KMS-11 (cell line): ENCODE data around the gene CD82.

Source experiments
- H2AFZ ChIP-seq: fragments of 200-600 bp; sonication (generic); 2 replicates; pipeline ENCODE4 v1.6.1; 2016; ENCODE audit warnings: antibody characterized with exemption, mixed run types, low read depth
- H3K27ac ChIP-seq: fragments of 200-600 bp; sonication (generic); 2 replicates; pipeline ENCODE4 v1.6.1; 2016; ENCODE audit warnings: mild to moderate bottlenecking, mixed run types
- H3K27me3 ChIP-seq: fragments of 200-600 bp; sonication (generic); 2 replicates; pipeline ENCODE4 v1.6.1; 2017; ENCODE audit warnings: mild to moderate bottlenecking, low read depth, mixed run types, moderate library complexity; ENCODE audit not compliant: insufficient read depth
- H3K36me3 ChIP-seq: fragments of 200-600 bp; sonication (generic); 2 replicates; pipeline ENCODE4 v1.6.1; 2017; ENCODE audit warnings: mild to moderate bottlenecking, mixed run types; ENCODE audit not compliant: insufficient read depth
- H3K4me1 ChIP-seq: fragments of 200-600 bp; sonication (generic); 2 replicates; pipeline ENCODE4 v1.6.1; 2016; ENCODE audit warnings: mild to moderate bottlenecking, low read depth, mixed run types; ENCODE audit not compliant: poor library complexity, severe bottlenecking
- H3K4me2 ChIP-seq: fragments of 200-600 bp; sonication (generic); 2 replicates; pipeline ENCODE4 v1.7.0; 2016; ENCODE audit warnings: mild to moderate bottlenecking, mixed run types
- H3K4me3 ChIP-seq: fragments of 200-600 bp; sonication (generic); IDR thresholded peaks from 2 replicates; pipeline ENCODE4 v1.6.1; 2017; ENCODE audit warnings: low read depth, low read length, mixed read lengths; ENCODE audit not compliant: insufficient read depth
- H3K79me2 ChIP-seq: fragments of 200-600 bp; sonication (generic); 2 replicates; pipeline ENCODE4 v1.6.1; 2016; ENCODE audit warnings: low read depth, mixed run types; ENCODE audit not compliant: insufficient read depth
- H3K9ac ChIP-seq: fragments of 200-600 bp; sonication (generic); 2 replicates; pipeline ENCODE4 v1.6.1; 2016; ENCODE audit warnings: mild to moderate bottlenecking, mixed run types
- H4K20me1 ChIP-seq: fragments of 200-600 bp; sonication (generic); 2 replicates; pipeline ENCODE4 v1.6.1; 2016; ENCODE audit warnings: mild to moderate bottlenecking, mixed run types; ENCODE audit not compliant: insufficient read depth
- TF ChIP-seq, protein P1 (sequence below): fragments of 200-600 bp; sonication (generic); conservative IDR thresholded peaks from 2 replicates; pipeline ENCODE4 v1.6.1; 2017; ENCODE audit warnings: low read depth, mild to moderate bottlenecking, antibody characterized with exemption, low read length, moderate library complexity, mixed read lengths

The CD82 gene

DNA sequence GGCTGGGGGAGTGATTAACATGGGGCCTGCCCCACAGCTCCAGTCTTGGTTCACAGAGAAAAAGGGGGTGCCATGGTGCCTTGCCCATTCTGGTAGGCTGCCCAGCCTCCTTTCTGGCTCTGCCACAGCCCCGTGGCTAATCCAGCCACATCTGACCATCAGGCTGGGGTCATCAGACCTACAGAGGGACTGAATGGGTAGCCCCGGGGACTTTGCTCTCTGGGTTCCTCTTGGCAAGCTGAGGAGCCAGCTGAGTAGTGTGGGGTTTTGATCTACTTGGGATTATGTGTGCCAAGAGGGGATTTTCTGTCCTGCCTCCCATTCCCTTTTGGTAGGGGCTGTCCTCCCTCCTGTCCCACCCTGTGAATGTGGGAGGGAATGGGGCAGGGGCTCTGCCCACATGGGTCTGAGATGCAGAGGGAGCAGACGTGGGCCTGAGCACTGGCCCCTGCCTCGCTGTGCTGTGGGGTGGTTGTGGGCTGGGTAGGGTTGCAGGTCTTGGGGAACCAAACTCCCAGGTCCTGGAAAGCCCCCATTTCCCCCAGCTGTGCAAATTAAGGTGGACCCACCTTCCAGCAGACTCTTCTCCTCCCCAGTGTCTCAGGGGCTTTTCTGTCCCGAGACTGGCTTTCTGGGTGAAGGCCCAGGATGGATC lies 32.0 kb downstream of the CD82 start:
- Histone ChIP-seq H3K27ac (peak overlapping the region; percentile 91), H3K27me3 (no peaks in the 10 kb centered on the region), H3K79me2 (no peaks in the 10 kb centered on the region), H3K9ac (peak overlapping the region; percentile 75), H3K4me2 (peak overlapping the region; percentile 88), H3K4me1 (peaks cover 49% of the 10 kb centered on the region), H3K4me3 (no peak overlapping the region), H3K36me3 (no peaks in the 10 kb centered on the region), H4K20me1 (no peaks in the 10 kb centered on the region), H2AFZ (peak overlapping the region; percentile 42; the same call in 1 of the 2 replicates)
- TF ChIP-seq, protein P1, sequence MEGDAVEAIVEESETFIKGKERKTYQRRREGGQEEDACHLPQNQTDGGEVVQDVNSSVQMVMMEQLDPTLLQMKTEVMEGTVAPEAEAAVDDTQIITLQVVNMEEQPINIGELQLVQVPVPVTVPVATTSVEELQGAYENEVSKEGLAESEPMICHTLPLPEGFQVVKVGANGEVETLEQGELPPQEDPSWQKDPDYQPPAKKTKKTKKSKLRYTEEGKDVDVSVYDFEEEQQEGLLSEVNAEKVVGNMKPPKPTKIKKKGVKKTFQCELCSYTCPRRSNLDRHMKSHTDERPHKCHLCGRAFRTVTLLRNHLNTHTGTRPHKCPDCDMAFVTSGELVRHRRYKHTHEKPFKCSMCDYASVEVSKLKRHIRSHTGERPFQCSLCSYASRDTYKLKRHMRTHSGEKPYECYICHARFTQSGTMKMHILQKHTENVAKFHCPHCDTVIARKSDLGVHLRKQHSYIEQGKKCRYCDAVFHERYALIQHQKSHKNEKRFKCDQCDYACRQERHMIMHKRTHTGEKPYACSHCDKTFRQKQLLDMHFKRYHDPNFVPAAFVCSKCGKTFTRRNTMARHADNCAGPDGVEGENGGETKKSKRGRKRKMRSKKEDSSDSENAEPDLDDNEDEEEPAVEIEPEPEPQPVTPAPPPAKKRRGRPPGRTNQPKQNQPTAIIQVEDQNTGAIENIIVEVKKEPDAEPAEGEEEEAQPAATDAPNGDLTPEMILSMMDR = no peak

DNA sequence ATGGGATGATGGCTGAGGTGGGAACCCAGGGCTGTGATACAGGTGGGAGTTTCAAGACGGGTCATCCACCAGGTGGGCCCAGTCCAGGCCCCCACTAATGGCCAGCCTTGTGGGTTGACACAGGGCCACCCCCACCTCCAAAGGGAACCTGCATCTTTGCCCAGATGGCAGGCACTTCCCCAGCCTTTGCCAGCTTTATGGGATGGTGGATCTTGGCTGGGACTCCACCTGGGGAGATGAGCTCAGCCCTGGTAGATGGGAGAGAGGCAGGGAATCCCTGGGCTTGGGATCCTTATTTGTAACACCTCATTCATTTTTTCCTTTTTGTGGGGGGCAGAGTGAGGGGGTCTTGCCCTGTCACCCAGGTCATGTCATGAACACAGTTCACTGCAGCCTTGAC lies 33.4 kb downstream of the CD82 start:
- Histone ChIP-seq H3K9ac (no peak overlapping the region), H3K27ac (no peak overlapping the region)

DNA sequence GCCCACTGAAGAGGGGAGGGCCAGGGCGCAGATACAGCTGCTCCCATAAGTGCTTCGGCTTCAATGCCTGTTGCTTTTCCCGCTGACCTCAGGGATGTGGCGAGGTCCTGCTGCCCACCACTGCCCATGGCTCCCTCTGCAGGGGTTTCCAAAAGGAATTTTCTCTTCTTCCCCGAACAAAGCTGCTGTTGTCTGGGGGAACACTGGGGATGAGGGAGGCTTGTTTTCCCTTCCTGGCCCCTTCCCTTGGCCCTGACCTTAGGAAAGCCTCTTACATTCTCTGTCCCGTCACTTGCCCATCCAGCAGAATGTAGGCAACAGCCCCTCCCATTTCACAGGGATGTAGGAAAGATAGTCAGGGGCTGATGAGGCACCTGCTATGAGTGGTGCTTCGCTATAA lies 34.8 kb downstream of the CD82 start:
- Histone ChIP-seq H3K79me2 (no peaks in the 10 kb centered on the region), H3K4me2 (no peak overlapping the region), H3K4me1 (peaks cover 36% of the 10 kb centered on the region), H3K27me3 (no peaks in the 10 kb centered on the region), H3K4me3 (no peak overlapping the region), H4K20me1 (no peaks in the 10 kb centered on the region), H3K9ac (no peak overlapping the region), H3K36me3 (no peaks in the 10 kb centered on the region), H2AFZ (no peak overlapping the region), H3K27ac (no peak overlapping the region)
- TF ChIP-seq, protein P1 = no peak

More for the DNA sequence above, 33.4 kb downstream of the CD82 start:
- H2AFZ ChIP-seq = no peak overlapping the region
- TF ChIP-seq, protein P1 = no peak
- no peaks in the 10 kb centered on the region for H3K36me3 ChIP-seq
- H3K4me3 ChIP-seq = no peak overlapping the region
- no peaks in the 10 kb centered on the region for H3K79me2 ChIP-seq
- peaks cover 45% of the 10 kb centered on the region for H3K4me1 ChIP-seq
- H3K27me3 ChIP-seq = no peaks in the 10 kb centered on the region
- H4K20me1 ChIP-seq = no peaks in the 10 kb centered on the region
- H3K4me2 ChIP-seq = no peak overlapping the region

DNA sequence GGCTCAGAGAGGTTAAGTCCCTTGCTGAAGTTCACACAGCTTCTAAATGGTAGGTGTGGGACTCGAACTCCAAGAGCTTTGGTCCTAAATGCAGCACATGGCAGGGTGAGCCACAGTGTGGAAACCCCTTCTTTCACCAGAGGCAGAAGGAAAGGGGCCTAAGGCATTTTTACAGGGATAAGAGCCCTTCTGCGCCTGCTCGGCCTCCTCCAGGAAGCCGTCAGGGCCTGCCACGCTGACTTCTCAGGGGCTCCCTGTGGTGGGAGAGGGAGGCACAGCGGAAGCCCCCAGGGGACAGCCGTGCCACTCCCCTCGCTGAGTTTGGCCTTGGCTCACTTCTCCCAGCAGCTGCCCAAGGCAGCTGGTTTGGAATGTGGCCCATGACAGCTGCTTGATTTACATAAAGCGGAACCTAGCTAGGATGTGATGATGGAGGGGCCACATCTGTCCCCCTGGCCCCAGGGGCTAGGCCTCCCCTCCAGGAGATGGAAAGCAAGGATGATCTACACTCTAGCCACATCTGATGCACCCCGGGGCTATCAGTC lies 35.4 kb downstream of the CD82 start:
- no peak overlapping the region for H3K9ac ChIP-seq
- H4K20me1 ChIP-seq = no peaks in the 10 kb centered on the region
- no peak overlapping the region for H3K27ac ChIP-seq
- no peak overlapping the region for H3K4me3 ChIP-seq
- H3K4me2 ChIP-seq = no peak overlapping the region
- H3K79me2 ChIP-seq = no peaks in the 10 kb centered on the region
- TF ChIP-seq, protein P1 = no peak
- no peaks in the 10 kb centered on the region for H3K36me3 ChIP-seq
- H3K4me1 ChIP-seq = peaks cover 30% of the 10 kb centered on the region
- no peak overlapping the region for H2AFZ ChIP-seq
- H3K27me3 ChIP-seq = no peaks in the 10 kb centered on the region
